HG03066 (cell line): Measurements from ENCODE around the gene TMEM240.
"Not testable (repeated sequence)": the region's sequence is repeated elsewhere in the genome, so short reads cannot be mapped to it uniquely, and the experiment has no call there.

Experiments used
- ATAC-seq: cut with Tn5 transposase; IDR thresholded peaks from one replicate; pipeline ENCODE4 v1.9.1; 2021; ENCODE audit warnings: low read depth; ENCODE audit not compliant: unreplicated experiment

The TMEM240 gene

GRCh38 chr1:1505801-1506200 lies 34.6 kb downstream of the TMEM240 start:
- ATAC-seq, result not testable (repeated sequence)

- ATAC-seq, result not testable (repeated sequence)
Observed at GRCh38 chr1:1505366-1505798, 35.0 kb downstream of the TMEM240 start.

GRCh38 chr1:1504777-1505365 lies 35.6 kb downstream of the TMEM240 start:
- ATAC-seq, result not testable (repeated sequence)

- not testable (repeated sequence) for ATAC-seq
Observed at GRCh38 chr1:1495461-1495975, 44.9 kb downstream of the TMEM240 start.

GRCh38 chr1:1494311-1494710 lies 46.1 kb downstream of the TMEM240 start:
- not testable (repeated sequence) for ATAC-seq

- no peak for ATAC-seq
Observed at GRCh38 chr1:1491601-1492000, 48.8 kb downstream of the TMEM240 start.

GRCh38 chr1:1490633-1491230 lies 49.7 kb downstream of the TMEM240 start:
- ATAC-seq, result no peak

- ATAC-seq, result no peak
Observed at GRCh38 chr1:1489861-1490260, 50.6 kb downstream of the TMEM240 start.

- no peak for ATAC-seq
Observed at GRCh38 chr1:1489231-1489630, 51.2 kb downstream of the TMEM240 start.

GRCh38 chr1:1487701-1488100 lies 52.7 kb downstream of the TMEM240 start:
- ATAC-seq, result no peak

GRCh38 chr1:1485755-1486317 lies 54.6 kb downstream of the TMEM240 start:
- not testable (repeated sequence) for ATAC-seq

GRCh38 chr1:1484976-1485750 lies 55.3 kb downstream of the TMEM240 start:
- not testable (repeated sequence) for ATAC-seq
